Trophoblast cell (in vitro differentiated cells and primary cell): ENCODE results near the gene ERBB4.

ENCODE experiments used
- DNase-seq, 2 donors: peaks; one replicate each; pipeline ENCODE4 v3.0.0-alpha.2; 2016
- H2AFZ ChIP-seq: 2 replicates; pipeline ENCODE4 v1.6.1; 2013; ENCODE audit warnings: low read length, moderate library complexity, mild to moderate bottlenecking; ENCODE audit not compliant: insufficient read depth, poor library complexity
- H2AK5ac ChIP-seq: 2 replicates; pipeline ENCODE4 v1.6.1; 2013; ENCODE audit warnings: mild to moderate bottlenecking, low read length
- H2BK120ac ChIP-seq: 2 replicates; pipeline ENCODE4 v1.6.1; 2013; ENCODE audit warnings: low read length, mild to moderate bottlenecking, moderate library complexity; ENCODE audit not compliant: insufficient read depth, poor library complexity
- H2BK12ac ChIP-seq: 2 replicates; pipeline ENCODE4 v1.6.1; 2013; ENCODE audit warnings: mild to moderate bottlenecking, low read length, moderate library complexity
- H2BK5ac ChIP-seq: 2 replicates; pipeline ENCODE4 v1.6.1; 2013; ENCODE audit warnings: low read length, low read depth, moderate library complexity, mild to moderate bottlenecking; ENCODE audit not compliant: poor library complexity
- H3K14ac ChIP-seq: 2 replicates; pipeline ENCODE4 v1.6.1; 2013; ENCODE audit warnings: mild to moderate bottlenecking, low read length
- H3K18ac ChIP-seq: 2 replicates; pipeline ENCODE4 v1.6.1; 2013; ENCODE audit warnings: mild to moderate bottlenecking, low read length
- H3K23ac ChIP-seq: 2 replicates; pipeline ENCODE4 v1.6.1; 2013; ENCODE audit warnings: low read length
- H3K27ac ChIP-seq: 2 replicates; pipeline ENCODE4 v1.5.1; 2013; ENCODE audit warnings: low read depth, mild to moderate bottlenecking, inconsistent platforms, low read length, moderate library complexity
- H3K27me3 ChIP-seq: 2 replicates; pipeline ENCODE4 v1.6.1; 2013; ENCODE audit warnings: inconsistent platforms, mild to moderate bottlenecking, low read length, moderate library complexity; ENCODE audit not compliant: insufficient read depth
- H3K36me3 ChIP-seq, 2 experiments: 1 replicate in 1 of 2; 2 replicates in 1 of 2; pipeline ENCODE4 v1.6.1; 2013; ENCODE audit warnings: low read length in 2 of 2, mild to moderate bottlenecking in 2 of 2, moderate library complexity in 1 of 2; ENCODE audit not compliant: insufficient read depth in 2 of 2, control insufficient read depth in 1 of 2
- H3K4ac ChIP-seq: 2 replicates; pipeline ENCODE4 v1.6.1; 2013; ENCODE audit warnings: low read depth, mild to moderate bottlenecking, low read length, moderate library complexity
- H3K4me1 ChIP-seq, 2 experiments: 1 replicate in 1 of 2; 2 replicates in 1 of 2; pipeline ENCODE4 v1.6.1; 2013; ENCODE audit warnings: low read length in 2 of 2, mild to moderate bottlenecking in 2 of 2, moderate library complexity in 1 of 2; ENCODE audit not compliant: insufficient read depth in 2 of 2, control insufficient read depth in 1 of 2
- H3K4me2 ChIP-seq: 2 replicates; pipeline ENCODE4 v1.6.1; 2013; ENCODE audit warnings: inconsistent platforms, mild to moderate bottlenecking, low read length, moderate library complexity
- H3K4me3 ChIP-seq: 2 replicates; pipeline ENCODE4 v1.5.1; 2013; ENCODE audit warnings: mild to moderate bottlenecking, low read depth, low read length, inconsistent platforms
- H3K79me1 ChIP-seq: one replicate; pipeline ENCODE4 v1.6.1; 2013; ENCODE audit warnings: low read length
- H3K79me2 ChIP-seq: 2 replicates; pipeline ENCODE4 v1.6.1; 2013; ENCODE audit warnings: low read length, mild to moderate bottlenecking; ENCODE audit not compliant: control insufficient read depth, insufficient read depth, poor library complexity
- H3K9ac ChIP-seq: 2 replicates; pipeline ENCODE4 v1.6.1; 2013; ENCODE audit warnings: mild to moderate bottlenecking, low read length
- H3K9me3 ChIP-seq: 2 replicates; pipeline ENCODE4 v1.6.1; 2013; ENCODE audit warnings: low read depth, mild to moderate bottlenecking, control low read depth, inconsistent platforms, low read length; ENCODE audit not compliant: insufficient read depth
- H4K12ac ChIP-seq: 2 replicates; pipeline ENCODE4 v1.6.1; 2013; ENCODE audit warnings: low read depth, mild to moderate bottlenecking, low read length, moderate library complexity
- H4K8ac ChIP-seq: 2 replicates; pipeline ENCODE4 v1.6.1; 2013; ENCODE audit warnings: low read depth, mild to moderate bottlenecking, low read length, moderate library complexity
- H4K91ac ChIP-seq: one replicate; pipeline ENCODE4 v1.6.1; 2013; ENCODE audit warnings: low read depth, mild to moderate bottlenecking, low read length, moderate library complexity
- WGBS: extraction: QIAGEN DNeasy Blood & Tissue Kit; methylation state at CpG from one replicate; pipeline ENCODE4 v1.1.7; 2013; ENCODE audit warnings: missing lambda C conversion rate; ENCODE audit not compliant: insufficient read length, insufficient coverage; ENCODE audit errors: extremely low coverage; 5-methylcytosine and 5-hydroxymethylcytosine counted together

ERBB4 gene

DNA sequence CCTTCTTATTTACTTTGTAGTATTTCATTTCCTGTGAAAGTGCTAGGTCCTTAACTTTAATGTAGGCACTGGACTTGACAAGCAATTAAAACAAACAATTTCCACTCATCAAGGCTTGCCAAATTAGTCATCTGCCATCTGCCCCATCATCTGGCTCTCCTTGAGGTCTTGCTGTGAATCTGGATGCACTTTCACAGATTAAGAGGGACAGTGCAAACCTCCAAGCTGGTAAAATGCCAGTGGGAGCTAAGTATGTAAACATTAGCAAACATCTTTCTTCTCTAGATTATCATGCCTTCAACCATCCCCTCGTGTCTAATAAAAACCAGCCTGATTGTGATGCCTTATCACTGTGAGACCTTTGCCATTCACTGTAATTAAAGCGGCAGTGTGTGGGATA lies 402.9 kb downstream of the ERBB4 start:
- Histone ChIP-seq H2AFZ (no peak overlapping the region), H3K79me2 (no peaks in the 10 kb centered on the region), H3K27ac (no peak overlapping the region), H3K23ac (no peak overlapping the region), H3K18ac (no peak overlapping the region), H3K4me1 (no peaks in the 10 kb centered on the region), H3K79me1 (no peaks in the 10 kb centered on the region), H4K8ac (no peak overlapping the region), H3K4me3 (no peak overlapping the region), H2BK5ac (no peak overlapping the region), H3K27me3 (no peaks in the 10 kb centered on the region), H3K4me2 (no peak overlapping the region), H2BK120ac (no peak overlapping the region), H3K14ac (no peak overlapping the region), H4K12ac (no peak overlapping the region), H4K91ac (no peak overlapping the region), H3K36me3 (no peaks in the 10 kb centered on the region), H3K9ac (no peak overlapping the region), H2BK12ac (no peak overlapping the region), H3K9me3 (no peaks in the 10 kb centered on the region), H3K4ac (no peak overlapping the region), H2AK5ac (no peak overlapping the region)
- WGBS: no CpG with 5 or more reads among the region's 2 CpGs
- DNase-seq: no peak

GRCh38 chr2:212133337-212133736 lies 405.3 kb downstream of the ERBB4 start:
- Histone ChIP-seq H2AFZ (no peak overlapping the region), H2BK12ac (no peak overlapping the region), H3K4ac (no peak overlapping the region), H2BK5ac (no peak overlapping the region), H3K4me2 (no peak overlapping the region), H4K91ac (no peak overlapping the region), H3K9ac (no peak overlapping the region), H4K12ac (no peak overlapping the region), H3K4me1 (no peaks in the 10 kb centered on the region), H3K23ac (no peak overlapping the region), H3K9me3 (no peaks in the 10 kb centered on the region), H3K79me1 (no peaks in the 10 kb centered on the region), H2BK120ac (no peak overlapping the region), H4K8ac (no peak overlapping the region), H3K27ac (no peak overlapping the region), H3K36me3 (no peaks in the 10 kb centered on the region), H3K14ac (no peak overlapping the region), H3K79me2 (no peaks in the 10 kb centered on the region), H3K18ac (no peak overlapping the region), H3K27me3 (no peaks in the 10 kb centered on the region), H3K4me3 (no peak overlapping the region), H2AK5ac (no peak overlapping the region)
- DNase-seq: no peak
- no CpG with 5 or more reads among the region's 2 CpGs for WGBS

- Histone ChIP-seq H4K8ac (no peak overlapping the region), H2BK120ac (no peak overlapping the region), H3K4me1 (no peaks in the 10 kb centered on the region), H3K18ac (no peak overlapping the region), H2BK5ac (no peak overlapping the region), H2AFZ (no peak overlapping the region), H3K4ac (no peak overlapping the region), H3K23ac (no peak overlapping the region), H4K12ac (no peak overlapping the region), H3K4me2 (no peak overlapping the region), H3K9ac (no peak overlapping the region), H2AK5ac (no peak overlapping the region), H4K91ac (no peak overlapping the region), H3K79me1 (no peaks in the 10 kb centered on the region), H3K27me3 (no peaks in the 10 kb centered on the region), H3K79me2 (no peaks in the 10 kb centered on the region), H3K9me3 (no peaks in the 10 kb centered on the region), H3K27ac (no peak overlapping the region), H2BK12ac (no peak overlapping the region), H3K36me3 (no peaks in the 10 kb centered on the region), H3K14ac (no peak overlapping the region), H3K4me3 (no peak overlapping the region)
- no CpG with 5 or more reads among the region's 10 CpGs for WGBS
- DNase-seq: peak; percentile 91
Observed at GRCh38 chr2:212124598-212124997, 414.0 kb downstream of the ERBB4 start.

DNA sequence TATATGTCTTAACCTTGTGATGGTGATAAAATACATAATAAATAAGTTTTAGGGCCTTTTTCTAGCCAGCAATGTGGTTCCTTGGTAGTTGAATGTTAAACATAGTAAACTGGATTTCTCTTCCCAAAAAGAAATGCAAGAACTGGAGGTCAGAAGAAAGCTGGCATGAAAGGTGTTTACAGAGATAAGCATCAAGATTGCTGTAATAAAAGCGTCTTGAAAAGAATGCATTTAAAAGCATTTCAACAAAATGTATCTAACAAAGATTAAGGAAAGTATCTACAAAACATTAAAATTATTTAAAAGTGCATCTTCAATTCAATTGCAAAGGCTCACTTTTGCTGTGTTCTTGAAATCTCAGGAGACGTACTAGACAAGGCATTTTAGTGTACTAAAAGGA lies 419.0 kb downstream of the ERBB4 start:
- Histone ChIP-seq H3K4me2 (no peak overlapping the region), H3K9ac (no peak overlapping the region), H3K23ac (no peak overlapping the region), H2AFZ (no peak overlapping the region), H2BK120ac (no peak overlapping the region), H3K9me3 (no peaks in the 10 kb centered on the region), H2AK5ac (no peak overlapping the region), H3K36me3 (no peaks in the 10 kb centered on the region), H3K79me1 (no peaks in the 10 kb centered on the region), H3K4me1 (no peaks in the 10 kb centered on the region), H3K4ac (no peak overlapping the region), H3K4me3 (no peak overlapping the region), H3K14ac (no peak overlapping the region), H4K91ac (no peak overlapping the region), H3K79me2 (no peaks in the 10 kb centered on the region), H3K27ac (no peak overlapping the region), H2BK12ac (no peak overlapping the region), H4K8ac (no peak overlapping the region), H4K12ac (no peak overlapping the region), H2BK5ac (no peak overlapping the region), H3K18ac (no peak overlapping the region), H3K27me3 (no peaks in the 10 kb centered on the region)
- DNase-seq: peak in 1 of 2 donors; percentile 66
- WGBS: no CpG with 5 or more reads among the region's 2 CpGs
